K562 (cell line): ENCODE results near the gene C2CD2. TPM values are rescaled to one million over a fixed set of nuclear protein-coding genes. Genes with fewer than 3 reads are reported as not detected.
A peak's percentile ranks its signal among the peaks of the same experiment; 100 is the strongest.

Source experiments
- CAMTA2 ChIP-seq: fragments of 250-450 bp; sonication (Bioruptor Pico); conservative IDR thresholded peaks from 2 replicates; pipeline ENCODE4 v1.5.1; 2022
- CBX5 ChIP-seq: IDR thresholded peaks from 2 replicates; pipeline ENCODE4 v1.6.1; 2014; ENCODE audit warnings: low read depth, borderline replicate concordance
- CTBP1 ChIP-seq: fragments of 450-650 bp; IDR thresholded peaks from 2 replicates; pipeline ENCODE4 v1.6.1; 2016; ENCODE audit warnings: borderline replicate concordance
- CXXC5 ChIP-seq: fragments of 250-450 bp; sonication (Bioruptor Pico); IDR thresholded peaks from 2 replicates; pipeline ENCODE4 v1.8.0; 2022; ENCODE audit warnings: inconsistent platforms, mild to moderate bottlenecking, moderate library complexity
- DACH1 ChIP-seq: fragments of 450-650 bp; IDR thresholded peaks from 2 replicates; pipeline ENCODE4 v1.6.1; 2018; ENCODE audit not compliant: partially characterized antibody
- FOXJ3 ChIP-seq: sonication (generic); formaldehyde crosslinking; IDR thresholded peaks from 2 replicates; pipeline ENCODE4 v1.4.0; 2020; ENCODE audit warnings: mild to moderate bottlenecking, missing genetic modification reagents
- JUN ChIP-seq, 2 experiments: sonication (generic) in 1 of 2; formaldehyde crosslinking in 1 of 2; IDR thresholded peaks; 2 replicates each; pipeline versions ENCODE4 v1.6.1 to v1.8.0; 2012 to 2022; ENCODE audit warnings: borderline replicate concordance in 2 of 2, mild to moderate bottlenecking in 2 of 2, improper control_type of control experiment in 1 of 2, low read depth in 1 of 2, low read length in 1 of 2, missing genetic modification reagents in 1 of 2
- MCM2 ChIP-seq: fragments of 450-650 bp; IDR thresholded peaks from 2 replicates; pipeline ENCODE4 v1.6.1; 2017; ENCODE audit warnings: low read depth, mild to moderate bottlenecking
- MCM3 ChIP-seq: fragments of 450-650 bp; IDR thresholded peaks from 2 replicates; pipeline ENCODE4 v1.6.1; 2016
- MED1 ChIP-seq: sonication (generic); formaldehyde crosslinking; IDR thresholded peaks from 2 replicates; pipeline ENCODE4 v1.8.1; 2023; ENCODE audit warnings: missing genetic modification reagents, borderline replicate concordance
- NCOA1 ChIP-seq: fragments of 450-650 bp; IDR thresholded peaks from 2 replicates; pipeline ENCODE4 v1.6.1; 2016; ENCODE audit warnings: low read depth
- NR4A1 ChIP-seq, 2 experiments: fragments of 250-450 bp in 1 of 2; fragments of 450-650 bp in 1 of 2; sonication (Bioruptor Pico) in 1 of 2; IDR thresholded peaks; 2 replicates each; pipeline versions ENCODE4 v1.4.0 to v1.6.1; 2016 to 2020; ENCODE audit warnings: mild to moderate bottlenecking in 2 of 2, missing compliant biosample characterization in 1 of 2, missing genetic modification characterization in 1 of 2, moderate library complexity in 1 of 2
- POLR2A ChIP-seq: fragments of 450-650 bp; conservative IDR thresholded peaks from 2 replicates; pipeline ENCODE4 v1.6.1; 2016
- STAT6 ChIP-seq: sonication (generic); formaldehyde crosslinking; IDR thresholded peaks from 2 replicates; pipeline ENCODE4 v1.8.1; 2023; ENCODE audit warnings: mild to moderate bottlenecking, missing genetic modification reagents
- XRCC5 ChIP-seq: fragments of 200-400 bp; formaldehyde crosslinking; IDR thresholded peaks from 2 replicates; pipeline ENCODE4 v1.6.1; 2017; ENCODE audit warnings: low read depth, mild to moderate bottlenecking, low read length
- ZBTB5 ChIP-seq: fragments of 450-650 bp; IDR thresholded peaks from 2 replicates; pipeline ENCODE4 v1.6.1; 2017; ENCODE audit warnings: antibody characterized with exemption
- ZBTB7A ChIP-seq: IDR thresholded peaks from 2 replicates; pipeline ENCODE4 v1.6.1; 2011; ENCODE audit warnings: low read depth, mild to moderate bottlenecking, low read length, moderate library complexity, borderline replicate concordance; ENCODE audit not compliant: control insufficient read depth
- ZFP36 ChIP-seq: fragments of 150-350 bp; IDR thresholded peaks from 2 replicates; pipeline ENCODE4 v1.6.1; 2018; ENCODE audit warnings: low read length, low read depth; ENCODE audit not compliant: partially characterized antibody
- ZFX ChIP-seq: sonication (generic); formaldehyde crosslinking; IDR thresholded peaks from 2 replicates; pipeline ENCODE4 v1.8.0; 2022; ENCODE audit warnings: mild to moderate bottlenecking, missing genetic modification reagents, moderate library complexity
- ZNF311 ChIP-seq: fragments of 250-450 bp; sonication (Bioruptor Pico); IDR thresholded peaks from 2 replicates; pipeline ENCODE4 v1.4.0; 2020; ENCODE audit warnings: mild to moderate bottlenecking, moderate library complexity
- ZNF384 ChIP-seq: IDR thresholded peaks from 2 replicates; pipeline ENCODE4 v1.6.1; 2012; ENCODE audit warnings: low read depth, low read length, improper control_type of control experiment
- ZNF644 ChIP-seq: fragments of 200-800 bp; sonication (Bioruptor generic); IDR thresholded peaks from 2 replicates; pipeline ENCODE4 v1.6.1; 2016; ENCODE audit warnings: low read depth, missing genetic modification characterization, missing compliant biosample characterization
- ZNF830 ChIP-seq: fragments of 250-450 bp; sonication (Bioruptor Pico); IDR thresholded peaks from 2 replicates; pipeline ENCODE4 v1.5.0; 2021; ENCODE audit warnings: mild to moderate bottlenecking
- polyA plus RNA-seq, 8 experiments: library from polyadenylated mRNA; depleted of rRNA in 4 of 8; stranded (reverse) in 5 of 8; unstranded in 3 of 8; fragments of >200 nt; fragmentation: Nextera tagmentation in 2 of 8; fragmentation: Illumina TruSeq in 1 of 8; extraction: Ambion mirVana in 2 of 8; extraction: Trizol in 1 of 8; gene quantifications; 2 replicates each; pipeline versions ENCODE4 v1.2.1 to v1.2.3, GENCODE V29; 2011 to 2014; ENCODE audit warnings: inconsistent platforms in 1 of 8, missing spikeins in 1 of 8
- total RNA-seq, 7 experiments: library from RNA; depleted of rRNA in 6 of 7; stranded (reverse); fragments of >200 nt in 6 of 7; fragmentation: Illumina TruSeq in 2 of 7; extraction: Trizol in 2 of 7; gene quantifications; 2 replicates each; pipeline versions ENCODE4 v1.2.1 to v1.2.3, GENCODE V29; 2011 to 2021; ENCODE audit warnings: low replicate concordance in 1 of 7
- TF ChIP-seq, protein P1 (sequence below), 2 experiments: fragments of 450-650 bp; IDR thresholded peaks; 2 replicates each; pipeline ENCODE4 v1.6.1; 2016

C2CD2 gene
- total and polyA plus RNA-seq, 9 of the 15 experiments (the other 6 are each of a cell fraction or from before 2014, with no cell fraction given): 1.3 to 21.6 (median 12.1) TPM

DNA sequence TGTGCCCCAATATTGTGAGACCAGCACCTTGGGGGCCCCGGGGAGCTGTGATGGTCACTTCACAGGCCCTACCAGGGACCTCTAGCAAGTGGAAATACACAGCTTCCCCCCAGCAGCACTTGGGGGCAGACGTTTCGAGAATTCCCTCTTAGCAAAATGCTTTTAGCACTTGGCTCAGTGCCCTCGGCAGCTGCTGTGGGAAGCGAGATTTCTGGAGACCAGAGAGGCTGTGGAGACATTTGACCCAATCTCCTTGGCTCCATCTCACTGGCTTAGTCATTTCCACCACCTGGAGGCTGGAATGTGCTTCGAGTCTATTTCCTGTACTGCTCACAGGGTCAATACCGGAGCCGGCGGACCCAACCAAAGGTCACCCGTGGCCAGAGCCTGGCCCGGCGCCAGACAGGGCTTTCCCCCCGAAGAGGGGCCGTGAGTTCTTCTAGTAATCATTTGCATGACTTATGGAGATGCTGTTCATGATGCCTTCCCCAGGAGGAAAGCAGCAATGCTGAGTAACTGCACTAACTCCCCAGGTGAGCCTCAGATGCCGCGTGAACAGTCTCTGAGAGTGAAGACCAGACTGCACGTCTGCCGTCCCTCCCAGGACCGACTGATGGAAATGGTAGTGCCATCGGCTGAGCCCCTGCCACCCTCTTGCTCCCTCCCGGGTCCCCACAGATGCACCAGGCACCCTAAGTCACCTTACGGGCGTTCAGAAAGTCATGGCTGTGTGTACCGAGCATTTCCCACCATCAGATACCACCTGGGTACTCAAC, 4.4 kb upstream of the C2CD2 start (continued):
- TF ChIP-seq, protein P1, sequence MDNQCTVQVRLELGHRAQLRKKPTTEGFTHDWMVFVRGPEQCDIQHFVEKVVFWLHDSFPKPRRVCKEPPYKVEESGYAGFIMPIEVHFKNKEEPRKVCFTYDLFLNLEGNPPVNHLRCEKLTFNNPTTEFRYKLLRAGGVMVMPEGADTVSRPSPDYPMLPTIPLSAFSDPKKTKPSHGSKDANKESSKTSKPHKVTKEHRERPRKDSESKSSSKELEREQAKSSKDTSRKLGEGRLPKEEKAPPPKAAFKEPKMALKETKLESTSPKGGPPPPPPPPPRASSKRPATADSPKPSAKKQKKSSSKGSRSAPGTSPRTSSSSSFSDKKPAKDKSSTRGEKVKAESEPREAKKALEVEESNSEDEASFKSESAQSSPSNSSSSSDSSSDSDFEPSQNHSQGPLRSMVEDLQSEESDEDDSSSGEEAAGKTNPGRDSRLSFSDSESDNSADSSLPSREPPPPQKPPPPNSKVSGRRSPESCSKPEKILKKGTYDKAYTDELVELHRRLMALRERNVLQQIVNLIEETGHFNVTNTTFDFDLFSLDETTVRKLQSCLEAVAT (IDR thresholded peaks at IDR 0.05): peak in 1 of 2 experiments; percentile 20; a peak in 1 of 4 replicates
- TF ChIP-seq CXXC5 (CRISPR knock-in tag) (0 out of 2 replicates have a peak, but pooled peaks have one; percentile 17), MED1 (CRISPR knock-in tag) (no peak), NCOA1 (peak; percentile 36; the same call in 1 of the 2 replicates), CBX5 (no peak), FOXJ3 (no peak), POLR2A (no peak), ZFX (CRISPR knock-in tag) (no peak), STAT6 (CRISPR knock-in tag) (no peak), JUN (IDR thresholded peaks at IDR 0.05; ENCODE audit: borderline replicate concordance, low read depth, low read length) (peak; percentile 46; the same call in 1 of the 2 replicates), JUN (CRISPR knock-in tag; IDR thresholded peaks at IDR 0.05; ENCODE audit: borderline replicate concordance) (no peak), NR4A1 (CRISPR knock-in tag; IDR thresholded peaks at IDR 0.05) (no peak), NR4A1 (tag; IDR thresholded peaks at IDR 0.05) (no peak), DACH1 (peak; percentile 43), CTBP1 (peak; percentile 76), ZNF311 (no peak), ZBTB5 (no peak), ZNF830 (no peak), XRCC5 (peak; percentile 23; the same call in 1 of the 2 replicates), CAMTA2 (CRISPR knock-in tag) (no peak), ZNF384 (no peak), ZFP36 (peak; percentile 51), ZNF644 (tag) (no peak), MCM3 (no peak), MCM2 (no peak), ZBTB7A (peak; percentile 52; the same call in 1 of the 2 replicates)
